HG02981 (cell line): ENCODE measurements around the gene OR6C3.
"Not testable (repeated sequence)": the region's sequence is repeated elsewhere in the genome, so short reads cannot be mapped to it uniquely, and the experiment has no call there.

ENCODE experiments used
- ATAC-seq: cut with Tn5 transposase; IDR thresholded peaks from one replicate; pipeline ENCODE4 v1.9.1; 2021; ENCODE audit warnings: mild to moderate bottlenecking, moderate library complexity; ENCODE audit not compliant: unreplicated experiment

Gene OR6C3

GRCh38 chr12:55330446-55330845, at the start of gene OR6C3:
Gene OR6C3, plus strand, starts transcription at chr12:55330746. Its CDS starts 955 bp downstream, at chr12:55331701.
- no peak for ATAC-seq

- ATAC-seq: no peak
Observed at GRCh38 chr12:55280991-55281390, 49.6 kb upstream of the OR6C3 start.

- no peak for ATAC-seq
Observed at GRCh38 chr12:55289999-55290398, 40.5 kb upstream of the OR6C3 start.

- no peak for ATAC-seq
Observed at GRCh38 chr12:55296469-55296868, 34.1 kb upstream of the OR6C3 start, which contains the start of gene OR6C6. Gene OR6C6, minus strand, starts transcription at chr12:55296569. Its CDS starts 1,337 bp downstream, at chr12:55295232.

- ATAC-seq: no peak
Observed at GRCh38 chr12:55314043-55314442, 16.5 kb upstream of the OR6C3 start, which contains the start of gene OR6C1. Gene OR6C1, plus strand, starts transcription at chr12:55314343. Its CDS starts 6,257 bp downstream, at chr12:55320600.

- ATAC-seq: no peak
Observed at GRCh38 chr12:55320201-55320600, 10.3 kb upstream of the OR6C3 start.

- not testable (repeated sequence) for ATAC-seq
Observed at GRCh38 chr12:55325801-55326200, 4.7 kb upstream of the OR6C3 start.

- no peak for ATAC-seq
Observed at GRCh38 chr12:55336002-55336401, 5.5 kb downstream of the OR6C3 start.

- not testable (repeated sequence) for ATAC-seq
Observed at GRCh38 chr12:55355338-55355737, 24.8 kb downstream of the OR6C3 start.

- no peak for ATAC-seq
Observed at GRCh38 chr12:55362675-55363074, 32.1 kb downstream of the OR6C3 start, which contains the start of gene OR6C75. Gene OR6C75, plus strand, starts transcription at chr12:55362975. Its CDS starts 2,136 bp downstream, at chr12:55365111.

- ATAC-seq: no peak
Observed at GRCh38 chr12:55365086-55365485, 34.5 kb downstream of the OR6C3 start.

GRCh38 chr12:55372521-55372920, 42.0 kb downstream of the OR6C3 start:
- ATAC-seq: no peak
